HepG2 (cell line): ENCODE measurements around the gene MAP1LC3C.

Experiments used
- EP300 ChIP-seq, 3 experiments: sonication (generic) in 1 of 3; formaldehyde crosslinking in 1 of 3; IDR thresholded peaks; 2 replicates each; pipeline versions ENCODE4 v1.5.1 to v1.6.1; 2011 to 2020; ENCODE audit warnings: low read depth in 2 of 3, low read length in 2 of 3, borderline replicate concordance in 1 of 3, improper control_type of control experiment in 1 of 3, mild to moderate bottlenecking in 1 of 3, missing genetic modification reagents in 1 of 3, moderate library complexity in 1 of 3
- PITX1 ChIP-seq: sonication (generic); formaldehyde crosslinking; IDR thresholded peaks from 2 replicates; pipeline ENCODE4 v1.5.1; 2020; ENCODE audit warnings: mild to moderate bottlenecking, missing genetic modification reagents
- POLR2AphosphoS5 ChIP-seq: IDR thresholded peaks from 2 replicates; pipeline ENCODE4 v1.6.1; 2012; ENCODE audit warnings: low read depth, low read length
- SMC3 ChIP-seq: IDR thresholded peaks from 2 replicates; pipeline ENCODE4 v1.6.1; 2011; ENCODE audit warnings: low read length, improper control_type of control experiment
- TF ChIP-seq, protein P1 (sequence below): sonication (generic); formaldehyde crosslinking; IDR thresholded peaks from 2 replicates; pipeline ENCODE4 v1.5.0; 2020; ENCODE audit warnings: mild to moderate bottlenecking, missing genetic modification reagents, moderate library complexity
- TF ChIP-seq, protein P2 (sequence below): sonication (generic); formaldehyde crosslinking; IDR thresholded peaks from 2 replicates; pipeline ENCODE4 v1.8.0; 2023; ENCODE audit warnings: mild to moderate bottlenecking, missing genetic modification reagents
- TF ChIP-seq, protein P3 (sequence below): sonication (generic); formaldehyde crosslinking; IDR thresholded peaks from 2 replicates; pipeline ENCODE4 v1.8.0; 2022; ENCODE audit warnings: missing genetic modification reagents, mild to moderate bottlenecking, moderate library complexity, borderline replicate concordance

DNA sequence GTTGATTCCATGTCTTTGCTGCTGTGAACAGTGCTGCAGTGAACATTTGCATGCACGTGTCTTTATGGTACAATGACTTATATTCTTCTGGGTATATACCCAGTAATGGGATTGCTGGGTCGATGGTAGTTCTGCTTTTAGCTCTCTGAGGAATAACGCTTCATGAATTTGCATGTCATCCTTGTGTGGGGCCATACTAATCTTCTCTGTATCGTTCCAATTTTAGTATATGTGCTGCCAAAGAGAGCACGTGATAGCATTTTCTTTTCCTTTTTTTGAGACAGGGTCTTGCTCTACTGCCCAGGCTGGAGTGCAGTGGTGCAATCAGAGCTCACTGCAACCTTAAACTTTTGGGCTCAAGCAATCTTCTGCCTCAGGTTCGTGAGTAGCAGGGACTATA, 24.9 kb upstream of the MAP1LC3C start:
- TF ChIP-seq SMC3 (no peak), POLR2AphosphoS5 (no peak), PITX1 (no peak), EP300 (IDR thresholded peaks at IDR 0.05; ENCODE audit: low read depth in 2 of 2, low read length in 2 of 2) (no peak), EP300 (CRISPR knock-in tag; IDR thresholded peaks at IDR 0.05; ENCODE audit: borderline replicate concordance) (no peak)
- TF ChIP-seq, protein P1, sequence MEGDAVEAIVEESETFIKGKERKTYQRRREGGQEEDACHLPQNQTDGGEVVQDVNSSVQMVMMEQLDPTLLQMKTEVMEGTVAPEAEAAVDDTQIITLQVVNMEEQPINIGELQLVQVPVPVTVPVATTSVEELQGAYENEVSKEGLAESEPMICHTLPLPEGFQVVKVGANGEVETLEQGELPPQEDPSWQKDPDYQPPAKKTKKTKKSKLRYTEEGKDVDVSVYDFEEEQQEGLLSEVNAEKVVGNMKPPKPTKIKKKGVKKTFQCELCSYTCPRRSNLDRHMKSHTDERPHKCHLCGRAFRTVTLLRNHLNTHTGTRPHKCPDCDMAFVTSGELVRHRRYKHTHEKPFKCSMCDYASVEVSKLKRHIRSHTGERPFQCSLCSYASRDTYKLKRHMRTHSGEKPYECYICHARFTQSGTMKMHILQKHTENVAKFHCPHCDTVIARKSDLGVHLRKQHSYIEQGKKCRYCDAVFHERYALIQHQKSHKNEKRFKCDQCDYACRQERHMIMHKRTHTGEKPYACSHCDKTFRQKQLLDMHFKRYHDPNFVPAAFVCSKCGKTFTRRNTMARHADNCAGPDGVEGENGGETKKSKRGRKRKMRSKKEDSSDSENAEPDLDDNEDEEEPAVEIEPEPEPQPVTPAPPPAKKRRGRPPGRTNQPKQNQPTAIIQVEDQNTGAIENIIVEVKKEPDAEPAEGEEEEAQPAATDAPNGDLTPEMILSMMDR, result no peak
- TF ChIP-seq, protein P2, sequence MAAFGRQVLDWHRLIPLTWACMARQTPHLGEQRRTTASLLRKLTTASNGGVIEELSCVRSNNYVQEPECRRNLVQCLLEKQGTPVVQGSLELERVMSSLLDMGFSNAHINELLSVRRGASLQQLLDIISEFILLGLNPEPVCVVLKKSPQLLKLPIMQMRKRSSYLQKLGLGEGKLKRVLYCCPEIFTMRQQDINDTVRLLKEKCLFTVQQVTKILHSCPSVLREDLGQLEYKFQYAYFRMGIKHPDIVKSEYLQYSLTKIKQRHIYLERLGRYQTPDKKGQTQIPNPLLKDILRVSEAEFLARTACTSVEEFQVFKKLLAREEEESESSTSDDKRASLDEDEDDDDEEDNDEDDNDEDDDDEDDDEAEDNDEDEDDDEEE (CRISPR knock-in tag), result no peak
- TF ChIP-seq, protein P3, sequence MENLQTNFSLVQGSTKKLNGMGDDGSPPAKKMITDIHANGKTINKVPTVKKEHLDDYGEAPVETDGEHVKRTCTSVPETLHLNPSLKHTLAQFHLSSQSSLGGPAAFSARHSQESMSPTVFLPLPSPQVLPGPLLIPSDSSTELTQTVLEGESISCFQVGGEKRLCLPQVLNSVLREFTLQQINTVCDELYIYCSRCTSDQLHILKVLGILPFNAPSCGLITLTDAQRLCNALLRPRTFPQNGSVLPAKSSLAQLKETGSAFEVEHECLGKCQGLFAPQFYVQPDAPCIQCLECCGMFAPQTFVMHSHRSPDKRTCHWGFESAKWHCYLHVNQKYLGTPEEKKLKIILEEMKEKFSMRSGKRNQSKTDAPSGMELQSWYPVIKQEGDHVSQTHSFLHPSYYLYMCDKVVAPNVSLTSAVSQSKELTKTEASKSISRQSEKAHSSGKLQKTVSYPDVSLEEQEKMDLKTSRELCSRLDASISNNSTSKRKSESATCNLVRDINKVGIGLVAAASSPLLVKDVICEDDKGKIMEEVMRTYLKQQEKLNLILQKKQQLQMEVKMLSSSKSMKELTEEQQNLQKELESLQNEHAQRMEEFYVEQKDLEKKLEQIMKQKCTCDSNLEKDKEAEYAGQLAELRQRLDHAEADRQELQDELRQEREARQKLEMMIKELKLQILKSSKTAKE (CRISPR knock-in tag), result no peak
